Measurements from ENCODE around the gene PACS2.

The PACS2 gene

GRCh38 chr14:105316577-105316941 lies 2.0 kb downstream of the PACS2 start:
- peaks cover 26% of the 10 kb centered on the region for H3K79me2 ChIP-seq (ENCODE audit: control insufficient read depth, insufficient read depth, low read length, unreplicated experiment)
- H3K4me3 ChIP-seq (ENCODE audit: low read depth, low read length), result peak overlapping the region; percentile 79; the same call in 1 of the 2 replicates
- H2AFZ ChIP-seq (ENCODE audit: low read length, unreplicated experiment), result no peak overlapping the region
- H3K27me3 ChIP-seq (ENCODE audit: insufficient read depth, low read length), result no peaks in the 10 kb centered on the region
- no peak overlapping the region for H3K27ac ChIP-seq (ENCODE audit: low read depth, low read length)
- no peaks in the 10 kb centered on the region for H3K36me3 ChIP-seq (ENCODE audit: insufficient read depth, low read length)
- H3K4me1 ChIP-seq (ENCODE audit: control insufficient read depth, insufficient read depth, low read length, unreplicated experiment), result peaks cover 20% of the 10 kb centered on the region

GRCh38 chr14:105316968-105317510 lies 2.5 kb downstream of the PACS2 start:
- Histone ChIP-seq H3K27me3 (ENCODE audit: insufficient read depth, low read length) (no peaks in the 10 kb centered on the region), H3K36me3 (ENCODE audit: insufficient read depth, low read length) (no peaks in the 10 kb centered on the region), H2AFZ (ENCODE audit: low read length, unreplicated experiment) (no peak overlapping the region), H3K4me1 (ENCODE audit: control insufficient read depth, insufficient read depth, low read length, unreplicated experiment) (peaks cover 20% of the 10 kb centered on the region), H3K79me2 (ENCODE audit: control insufficient read depth, insufficient read depth, low read length, unreplicated experiment) (peaks cover 26% of the 10 kb centered on the region), H3K4me3 (ENCODE audit: low read depth, low read length) (peak overlapping the region; percentile 48), H3K27ac (ENCODE audit: low read depth, low read length) (no peak overlapping the region)

DNA sequence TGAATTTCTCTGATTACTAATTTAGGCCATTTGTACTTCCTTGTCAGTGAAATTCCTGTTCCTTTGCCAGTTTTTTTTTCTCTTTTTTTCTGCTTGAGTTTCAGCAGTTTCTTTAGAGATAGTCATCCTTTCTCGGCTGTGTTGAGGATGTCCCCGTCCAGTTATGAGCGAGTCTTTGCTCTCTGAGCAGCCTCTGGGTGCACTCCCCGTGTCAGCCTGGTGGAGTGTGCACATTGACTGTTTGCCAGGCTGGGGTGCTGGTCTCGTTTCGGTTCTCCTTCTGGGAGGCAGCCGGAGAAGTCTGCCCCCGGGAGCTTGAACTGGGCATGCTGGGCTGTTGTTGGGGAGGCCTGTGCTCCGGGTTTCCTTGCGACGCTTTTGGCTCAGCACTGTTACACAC lies 3.0 kb downstream of the PACS2 start:
- H3K27ac ChIP-seq (ENCODE audit: low read depth, low read length), result no peak overlapping the region
- no peaks in the 10 kb centered on the region for H3K27me3 ChIP-seq (ENCODE audit: insufficient read depth, low read length)
- H3K79me2 ChIP-seq (ENCODE audit: control insufficient read depth, insufficient read depth, low read length, unreplicated experiment), result peaks cover 26% of the 10 kb centered on the region
- peak overlapping the region; percentile 41 for H2AFZ ChIP-seq (ENCODE audit: low read length, unreplicated experiment)
- peak overlapping the region; percentile 48 for H3K4me3 ChIP-seq (ENCODE audit: low read depth, low read length)
- peaks cover 21% of the 10 kb centered on the region for H3K4me1 ChIP-seq (ENCODE audit: control insufficient read depth, insufficient read depth, low read length, unreplicated experiment)
- no peaks in the 10 kb centered on the region for H3K36me3 ChIP-seq (ENCODE audit: insufficient read depth, low read length)

DNA sequence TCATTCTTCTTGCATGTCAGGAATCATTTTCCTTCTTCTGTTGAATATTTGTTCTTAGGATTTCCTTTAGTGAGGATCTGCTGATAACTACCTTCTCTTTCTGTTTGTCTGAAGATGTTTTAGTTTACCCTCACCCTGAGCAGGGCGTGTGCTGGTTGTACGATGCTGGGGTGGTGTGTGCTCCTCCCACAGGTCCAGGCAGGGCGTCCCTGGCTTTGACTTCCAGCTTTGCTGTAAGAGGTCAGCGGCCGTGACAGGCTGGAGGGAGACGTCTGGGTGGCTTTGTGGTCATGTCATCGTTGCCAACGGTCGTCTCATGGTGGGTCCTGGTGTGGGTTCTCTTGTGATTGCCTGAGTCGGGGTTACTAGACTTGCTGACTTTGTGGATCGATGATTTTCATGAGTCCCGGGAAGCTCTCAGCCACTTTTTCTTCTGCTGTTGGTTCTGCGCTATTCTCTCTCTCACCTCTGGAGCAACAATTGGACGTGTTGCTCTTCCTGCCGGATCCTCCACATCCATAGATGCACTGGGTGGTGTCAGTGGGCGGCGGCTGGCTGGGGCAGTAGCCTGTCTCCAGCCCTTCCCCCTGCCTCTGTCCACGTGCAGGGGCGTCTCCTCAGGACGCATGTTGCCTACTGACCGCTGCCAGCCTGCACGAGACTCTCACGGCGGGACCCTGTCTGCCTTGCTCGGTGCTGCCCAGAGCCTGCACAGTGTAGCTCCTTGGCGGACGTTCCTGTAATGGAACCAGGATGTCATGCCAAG lies 8.4 kb downstream of the PACS2 start:
- Histone ChIP-seq H3K36me3 (ENCODE audit: insufficient read depth, low read length) (no peaks in the 10 kb centered on the region), H3K27me3 (ENCODE audit: insufficient read depth, low read length) (no peaks in the 10 kb centered on the region), H2AFZ (ENCODE audit: low read length, unreplicated experiment) (no peak overlapping the region), H3K4me3 (ENCODE audit: low read depth, low read length) (no peak overlapping the region), H3K27ac (ENCODE audit: low read depth, low read length) (no peak overlapping the region), H3K79me2 (ENCODE audit: control insufficient read depth, insufficient read depth, low read length, unreplicated experiment) (peaks cover 25% of the 10 kb centered on the region), H3K4me1 (ENCODE audit: control insufficient read depth, insufficient read depth, low read length, unreplicated experiment) (peaks cover 9% of the 10 kb centered on the region)

- Histone ChIP-seq H3K27ac (ENCODE audit: low read depth, low read length) (no peak overlapping the region), H2AFZ (ENCODE audit: low read length, unreplicated experiment) (no peak overlapping the region), H3K4me1 (ENCODE audit: control insufficient read depth, insufficient read depth, low read length, unreplicated experiment) (peaks cover 9% of the 10 kb centered on the region), H3K36me3 (ENCODE audit: insufficient read depth, low read length) (no peaks in the 10 kb centered on the region), H3K4me3 (ENCODE audit: low read depth, low read length) (no peak overlapping the region), H3K79me2 (ENCODE audit: control insufficient read depth, insufficient read depth, low read length, unreplicated experiment) (peaks cover 25% of the 10 kb centered on the region), H3K27me3 (ENCODE audit: insufficient read depth, low read length) (no peaks in the 10 kb centered on the region)
Measured at GRCh38 chr14:105323663-105324062, 9.1 kb downstream of the PACS2 start.

DNA sequence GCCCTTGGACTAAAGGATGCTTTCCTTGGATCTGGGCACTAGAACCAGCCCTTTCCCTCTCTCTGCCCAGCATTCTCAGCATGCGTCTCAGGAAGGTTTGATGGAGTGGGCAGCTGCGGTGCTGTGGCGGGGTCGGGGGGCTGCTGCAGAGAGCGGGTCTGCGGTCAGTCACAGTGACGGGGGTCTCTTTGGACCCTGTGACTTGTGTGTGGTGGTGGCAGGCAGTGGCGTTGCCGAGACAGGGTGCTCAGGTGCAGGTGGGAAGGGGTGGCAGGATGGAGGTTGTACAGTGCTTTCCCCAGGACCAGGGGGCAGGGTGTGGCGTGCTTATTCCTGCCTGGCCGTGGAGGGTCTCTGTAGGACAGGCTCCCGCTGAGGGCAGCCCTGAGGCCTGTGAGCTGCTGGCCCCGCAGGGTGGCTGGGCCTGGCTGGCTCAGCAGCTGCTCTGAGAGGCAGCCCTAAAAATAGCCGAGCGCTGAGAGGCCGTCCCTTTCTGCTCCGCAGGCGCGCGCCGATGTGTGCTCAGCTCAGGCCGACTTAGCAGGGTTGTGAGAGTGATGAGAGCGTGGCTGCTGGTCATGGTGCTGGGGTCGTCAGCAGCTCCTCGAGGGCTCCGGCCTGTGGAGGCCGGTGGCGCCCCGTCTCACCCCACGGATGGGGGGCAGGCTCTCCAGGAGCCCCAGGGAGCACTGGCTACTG lies 9.7 kb downstream of the PACS2 start:
- peaks cover 9% of the 10 kb centered on the region for H3K4me1 ChIP-seq (ENCODE audit: control insufficient read depth, insufficient read depth, low read length, unreplicated experiment)
- no peaks in the 10 kb centered on the region for H3K36me3 ChIP-seq (ENCODE audit: insufficient read depth, low read length)
- H3K27me3 ChIP-seq (ENCODE audit: insufficient read depth, low read length), result no peaks in the 10 kb centered on the region
- H3K27ac ChIP-seq (ENCODE audit: low read depth, low read length), result no peak overlapping the region
- H2AFZ ChIP-seq (ENCODE audit: low read length, unreplicated experiment), result no peak overlapping the region
- H3K4me3 ChIP-seq (ENCODE audit: low read depth, low read length), result no peak overlapping the region
- H3K79me2 ChIP-seq (ENCODE audit: control insufficient read depth, insufficient read depth, low read length, unreplicated experiment), result peaks cover 27% of the 10 kb centered on the region

DNA sequence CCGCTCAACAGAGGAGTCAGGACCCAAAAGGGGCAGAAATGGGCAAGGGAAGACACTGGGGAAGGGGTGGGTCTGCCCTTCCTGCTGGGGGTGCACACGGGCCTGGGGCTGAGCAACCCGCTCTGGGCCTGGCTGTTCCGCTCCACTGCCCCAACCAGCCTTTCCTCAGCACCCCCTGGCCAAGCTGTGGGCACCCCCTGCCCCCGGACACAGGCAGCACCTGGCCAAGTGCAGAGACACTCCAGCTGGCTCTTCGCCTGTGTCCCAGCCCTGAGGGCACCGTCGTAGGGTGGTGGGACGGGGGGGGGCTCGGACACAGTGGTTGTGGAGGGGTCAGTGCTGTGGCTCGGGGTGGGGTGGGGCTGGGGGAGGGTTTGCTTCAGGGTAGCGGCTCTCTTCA lies 10.3 kb downstream of the PACS2 start:
- peaks cover 9% of the 10 kb centered on the region for H3K4me1 ChIP-seq (ENCODE audit: control insufficient read depth, insufficient read depth, low read length, unreplicated experiment)
- peaks cover 29% of the 10 kb centered on the region for H3K79me2 ChIP-seq (ENCODE audit: control insufficient read depth, insufficient read depth, low read length, unreplicated experiment)
- no peak overlapping the region for H2AFZ ChIP-seq (ENCODE audit: low read length, unreplicated experiment)
- H3K27ac ChIP-seq (ENCODE audit: low read depth, low read length), result no peak overlapping the region
- H3K27me3 ChIP-seq (ENCODE audit: insufficient read depth, low read length), result no peaks in the 10 kb centered on the region
- H3K36me3 ChIP-seq (ENCODE audit: insufficient read depth, low read length), result no peaks in the 10 kb centered on the region
- H3K4me3 ChIP-seq (ENCODE audit: low read depth, low read length), result no peak overlapping the region

DNA sequence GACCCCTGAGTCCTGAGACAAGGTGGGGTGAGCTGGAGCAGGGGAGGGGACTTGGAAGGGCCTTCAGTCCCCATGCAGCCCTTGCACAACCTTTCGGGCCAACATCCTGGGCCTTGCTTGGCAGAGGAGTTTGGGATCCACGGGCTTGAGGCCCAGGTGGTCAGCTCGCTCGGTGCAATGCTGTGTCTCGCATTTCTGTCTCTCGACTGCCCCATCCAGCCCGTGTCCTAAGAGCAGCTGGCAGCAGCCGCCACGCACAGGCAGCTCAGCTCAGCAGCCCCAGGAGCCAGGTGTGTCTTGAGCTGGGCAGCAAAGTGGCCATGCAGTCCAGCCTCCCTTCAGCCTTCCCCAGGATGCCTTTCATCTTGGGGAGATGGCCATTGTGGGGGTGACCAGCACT lies 10.8 kb downstream of the PACS2 start:
- Histone ChIP-seq H3K4me3 (ENCODE audit: low read depth, low read length) (no peak overlapping the region), H2AFZ (ENCODE audit: low read length, unreplicated experiment) (no peak overlapping the region), H3K79me2 (ENCODE audit: control insufficient read depth, insufficient read depth, low read length, unreplicated experiment) (peaks cover 29% of the 10 kb centered on the region), H3K4me1 (ENCODE audit: control insufficient read depth, insufficient read depth, low read length, unreplicated experiment) (peaks cover 10% of the 10 kb centered on the region), H3K27me3 (ENCODE audit: insufficient read depth, low read length) (no peaks in the 10 kb centered on the region), H3K27ac (ENCODE audit: low read depth, low read length) (no peak overlapping the region), H3K36me3 (ENCODE audit: insufficient read depth, low read length) (no peaks in the 10 kb centered on the region)

DNA sequence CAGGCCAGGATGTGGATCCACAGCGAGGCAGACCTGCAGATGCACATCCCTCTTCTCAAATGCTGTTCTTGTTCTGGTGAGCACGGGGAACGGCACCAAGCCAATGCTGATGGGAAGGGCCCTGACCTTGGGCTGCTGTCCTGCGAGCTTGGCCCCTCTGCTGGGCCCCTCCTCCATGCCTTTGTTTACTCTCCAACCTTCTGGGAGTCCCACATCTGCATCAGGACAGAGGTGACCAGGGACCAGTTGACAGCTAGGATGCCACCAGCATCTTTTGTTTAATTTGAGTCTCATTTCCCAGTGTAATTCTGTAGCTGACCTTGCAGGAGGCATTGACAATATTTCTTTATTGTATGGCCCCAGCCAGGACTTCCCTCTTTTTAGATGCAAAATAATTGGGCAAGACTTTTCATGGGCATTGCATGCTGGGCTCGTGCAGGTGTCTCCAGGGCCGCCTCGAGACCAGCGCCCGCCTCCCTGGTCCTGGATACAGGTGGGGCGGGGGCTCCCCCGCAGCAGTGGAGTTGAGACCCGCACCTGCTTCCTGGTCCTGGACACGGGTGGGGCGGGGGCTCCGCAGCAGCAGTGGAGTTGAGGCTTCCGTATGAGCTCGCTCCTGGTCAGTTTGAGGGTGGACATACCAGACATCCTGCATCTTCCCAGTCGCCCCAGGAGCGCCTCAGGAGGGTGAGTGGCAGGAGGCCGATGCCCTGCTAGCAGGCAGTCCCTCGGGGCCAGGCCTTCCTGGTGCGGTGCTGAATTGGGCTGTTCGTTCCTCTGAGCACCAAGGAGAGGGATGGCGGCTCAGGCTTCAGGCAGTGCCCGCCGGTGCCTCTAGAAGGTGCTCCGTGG lies 11.4 kb downstream of the PACS2 start:
- Histone ChIP-seq H3K4me1 (ENCODE audit: control insufficient read depth, insufficient read depth, low read length, unreplicated experiment) (peaks cover 17% of the 10 kb centered on the region), H3K27ac (ENCODE audit: low read depth, low read length) (no peak overlapping the region), H3K79me2 (ENCODE audit: control insufficient read depth, insufficient read depth, low read length, unreplicated experiment) (peaks cover 23% of the 10 kb centered on the region), H3K27me3 (ENCODE audit: insufficient read depth, low read length) (no peaks in the 10 kb centered on the region), H3K36me3 (ENCODE audit: insufficient read depth, low read length) (no peaks in the 10 kb centered on the region), H3K4me3 (ENCODE audit: low read depth, low read length) (no peak overlapping the region), H2AFZ (ENCODE audit: low read length, unreplicated experiment) (no peak overlapping the region)

DNA sequence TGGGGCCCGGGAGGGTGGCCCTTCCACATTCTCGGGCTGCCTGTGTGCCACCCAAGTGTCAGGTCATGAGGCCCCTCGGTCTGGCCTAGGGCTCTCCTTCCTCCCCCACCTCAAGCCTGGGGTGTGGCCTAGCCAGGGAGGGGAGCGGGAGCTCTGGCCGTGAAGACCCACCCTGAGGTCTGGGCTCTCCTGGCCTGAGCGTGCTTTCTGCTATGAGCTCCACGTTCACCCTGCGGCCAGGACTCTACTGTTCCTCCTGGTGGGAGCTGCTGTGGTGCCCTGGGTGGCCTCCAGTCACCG lies 12.0 kb downstream of the PACS2 start:
- H3K4me3 ChIP-seq (ENCODE audit: low read depth, low read length), result no peak overlapping the region
- H3K36me3 ChIP-seq (ENCODE audit: insufficient read depth, low read length), result no peaks in the 10 kb centered on the region
- peaks cover 22% of the 10 kb centered on the region for H3K79me2 ChIP-seq (ENCODE audit: control insufficient read depth, insufficient read depth, low read length, unreplicated experiment)
- H3K4me1 ChIP-seq (ENCODE audit: control insufficient read depth, insufficient read depth, low read length, unreplicated experiment), result peaks cover 21% of the 10 kb centered on the region
- no peaks in the 10 kb centered on the region for H3K27me3 ChIP-seq (ENCODE audit: insufficient read depth, low read length)
- no peak overlapping the region for H3K27ac ChIP-seq (ENCODE audit: low read depth, low read length)
- no peak overlapping the region for H2AFZ ChIP-seq (ENCODE audit: low read length, unreplicated experiment)
